Measurements from ENCODE around the gene HAPLN2. TPM values are rescaled to one million over a fixed set of nuclear protein-coding genes. Genes with fewer than 3 reads are reported as not detected.

The HAPLN2 gene
- total and polyA plus RNA-seq, 2 of the 4 experiments (the other 2 are of a cell fraction): not detected

GRCh38 chr1:156581661-156582387 lies 37.4 kb upstream of the HAPLN2 start:
- POLR2A ChIA-PET (ENCODE audit: unreplicated experiment): no interaction called here
- Histone ChIP-seq H3K4me1 (ENCODE audit: control insufficient read depth, insufficient read depth, low read length) (no peaks in the 10 kb centered on the region), H3K36me3 (ENCODE audit: control insufficient read depth, insufficient read depth, low read length) (no peaks in the 10 kb centered on the region), H3K4me3 (ENCODE audit: insufficient read depth, low read depth, low read length) (no peak overlapping the region), H2BK5ac (ENCODE audit: low read depth, low read length, poor library complexity, severe bottlenecking) (no peak overlapping the region), H4K5ac (ENCODE audit: low read depth, low read length) (no peak overlapping the region), H3K27ac (ENCODE audit: insufficient read depth, low read length) (no peak overlapping the region), H3K79me1 (ENCODE audit: low read depth in 1 of 2, low read length in 2 of 2) (no peaks in the 10 kb centered on the region), H2BK120ac (ENCODE audit: low read depth, low read length) (no peak overlapping the region), H3K14ac (replicated peaks; ENCODE audit: low read depth, low read length) (no peak overlapping the region), H3K4ac (ENCODE audit: low read depth, low read length) (no peak overlapping the region), H2AFZ (replicated peaks; ENCODE audit: low read length, poor library complexity) (no peak overlapping the region), H2AK9ac (replicated peaks; ENCODE audit: low read depth, low read length, poor library complexity) (peak overlapping the region; percentile 55), H2AK5ac (ENCODE audit: low read depth, low read length) (no peak overlapping the region), H4K8ac (ENCODE audit: low read depth in 2 of 2, low read length in 2 of 2) (no peak overlapping the region), H3K4me2 (ENCODE audit: low read depth, low read length) (no peak overlapping the region), H3K9ac (ENCODE audit: low read depth, low read length) (no peak overlapping the region), H3K9me1 (ENCODE audit: insufficient read depth, low read length) (no peaks in the 10 kb centered on the region), H3K27me3 (ENCODE audit: control insufficient read depth, insufficient read depth, low read length) (peaks cover 21% of the 10 kb centered on the region), H4K20me1 (ENCODE audit: insufficient read depth, low read length) (no peaks in the 10 kb centered on the region), H3K56ac (ENCODE audit: extremely low read depth, insufficient read depth, low read length) (no peak overlapping the region), H3K23ac (ENCODE audit: low read depth, low read length) (no peak overlapping the region), H2BK15ac (ENCODE audit: low read depth, low read length) (no peak overlapping the region), H4K91ac (ENCODE audit: insufficient read depth, low read depth, low read length) (no peak overlapping the region), H2BK20ac (ENCODE audit: low read depth, low read length) (no peak overlapping the region), H3K18ac (ENCODE audit: low read depth, low read length) (no peak overlapping the region), H3K9me3 (ENCODE audit: control insufficient read depth, insufficient read depth, low read length) (no peaks in the 10 kb centered on the region)
- in situ Hi-C loops (cut with MboI; ENCODE audit: low sequenced_read_pairs): no loop called here
- CTCF ChIA-PET: no interaction called here
- intact Hi-C loops (cut with micrococcal nuclease): no loop called here
- DNase-seq: no peak
- WGBS, 2 experiments (ENCODE audit: extremely low coverage in 2 of 2, insufficient read length in 1 of 2): 83% methylated on average over 16 of the region's 21 CpGs; no CpG with 5 or more reads in 1 of the 2 experiments
- dilution Hi-C loops (cut with HindIII; ENCODE audit: low sequenced_read_pairs, unreplicated experiment): no loop called here
- no peak for TF ChIP-seq BHLHE40 (IDR thresholded peaks at IDR 0.05; ENCODE audit: low read depth, low read length)
- TF ChIP-seq MAFK (IDR thresholded peaks at IDR 0.05; ENCODE audit: low read depth, low read length): no peak
- BruUV-seq (replicated peaks): no TSS peak
- ATAC-seq (ENCODE audit: low read depth): no peak

Measured in IMR-90 (cell line).